ENCODE data around the gene CELF1. TPM values are rescaled to one million over a fixed set of nuclear protein-coding genes. Genes with fewer than 3 reads are reported as not detected.

CELF1 gene
- polyA plus RNA-seq, 1 of the 3 experiments (the other 2 are of a cell fraction): 47.5 TPM

DNA sequence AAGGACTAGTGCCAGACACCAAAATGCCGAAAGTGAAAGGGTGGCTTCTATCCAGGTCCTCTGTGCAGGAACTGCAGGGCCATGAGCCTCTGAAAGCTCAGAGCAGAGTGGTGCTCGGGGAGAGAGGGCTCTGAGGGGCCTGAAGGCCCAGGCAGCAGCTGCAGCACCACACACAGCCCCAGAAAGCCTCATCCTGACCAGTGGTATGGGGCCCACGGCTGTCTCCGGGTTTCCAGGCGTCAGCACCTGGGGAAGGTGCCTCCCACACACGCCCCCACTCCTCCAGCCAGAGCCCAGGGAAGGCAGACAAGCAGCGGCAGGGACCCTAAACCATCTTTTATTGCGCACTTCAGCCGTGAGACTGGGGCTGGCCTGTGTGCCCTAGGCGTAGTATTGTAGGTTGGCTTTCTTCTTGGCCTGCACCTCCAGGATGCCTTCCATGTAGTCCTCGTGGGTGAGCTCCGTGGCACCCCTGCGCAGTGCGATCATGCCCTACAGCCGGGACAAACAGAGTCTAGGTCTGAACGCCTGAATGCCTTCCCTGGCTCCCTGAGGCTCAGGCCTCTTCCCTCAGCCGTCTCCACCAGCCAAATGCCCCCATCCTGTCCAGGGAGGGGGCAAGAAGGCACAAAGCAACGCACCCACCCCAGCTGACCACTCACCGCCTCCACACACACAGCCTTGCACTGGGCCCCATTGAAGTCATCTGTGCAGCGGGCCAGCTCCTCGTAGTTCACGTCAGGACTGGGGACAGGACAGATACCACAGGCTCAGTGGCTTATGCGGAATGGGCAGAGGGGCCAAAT is 134.3 kb downstream of the CELF1 start (continued):
- TF ChIP-seq TAF1 (IDR thresholded peaks at IDR 0.05; ENCODE audit: borderline replicate concordance, low read depth, low read length) (no peak), YY1 (IDR thresholded peaks at IDR 0.05; ENCODE audit: low read depth) (no peak), MXI1 (IDR thresholded peaks at IDR 0.05; ENCODE audit: low read depth, low read length) (no peak), JUND (IDR thresholded peaks at IDR 0.05) (no peak), FOXM1 (IDR thresholded peaks at IDR 0.05; ENCODE audit: low read depth) (no peak), ELF1 (IDR thresholded peaks at IDR 0.05) (no peak)
- TF ChIP-seq, protein P1, sequence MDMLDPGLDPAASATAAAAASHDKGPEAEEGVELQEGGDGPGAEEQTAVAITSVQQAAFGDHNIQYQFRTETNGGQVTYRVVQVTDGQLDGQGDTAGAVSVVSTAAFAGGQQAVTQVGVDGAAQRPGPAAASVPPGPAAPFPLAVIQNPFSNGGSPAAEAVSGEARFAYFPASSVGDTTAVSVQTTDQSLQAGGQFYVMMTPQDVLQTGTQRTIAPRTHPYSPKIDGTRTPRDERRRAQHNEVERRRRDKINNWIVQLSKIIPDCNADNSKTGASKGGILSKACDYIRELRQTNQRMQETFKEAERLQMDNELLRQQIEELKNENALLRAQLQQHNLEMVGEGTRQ (IDR thresholded peaks at IDR 0.05; ENCODE audit: borderline replicate concordance, low read depth, low read length): no peak
- TF ChIP-seq, protein P2, sequence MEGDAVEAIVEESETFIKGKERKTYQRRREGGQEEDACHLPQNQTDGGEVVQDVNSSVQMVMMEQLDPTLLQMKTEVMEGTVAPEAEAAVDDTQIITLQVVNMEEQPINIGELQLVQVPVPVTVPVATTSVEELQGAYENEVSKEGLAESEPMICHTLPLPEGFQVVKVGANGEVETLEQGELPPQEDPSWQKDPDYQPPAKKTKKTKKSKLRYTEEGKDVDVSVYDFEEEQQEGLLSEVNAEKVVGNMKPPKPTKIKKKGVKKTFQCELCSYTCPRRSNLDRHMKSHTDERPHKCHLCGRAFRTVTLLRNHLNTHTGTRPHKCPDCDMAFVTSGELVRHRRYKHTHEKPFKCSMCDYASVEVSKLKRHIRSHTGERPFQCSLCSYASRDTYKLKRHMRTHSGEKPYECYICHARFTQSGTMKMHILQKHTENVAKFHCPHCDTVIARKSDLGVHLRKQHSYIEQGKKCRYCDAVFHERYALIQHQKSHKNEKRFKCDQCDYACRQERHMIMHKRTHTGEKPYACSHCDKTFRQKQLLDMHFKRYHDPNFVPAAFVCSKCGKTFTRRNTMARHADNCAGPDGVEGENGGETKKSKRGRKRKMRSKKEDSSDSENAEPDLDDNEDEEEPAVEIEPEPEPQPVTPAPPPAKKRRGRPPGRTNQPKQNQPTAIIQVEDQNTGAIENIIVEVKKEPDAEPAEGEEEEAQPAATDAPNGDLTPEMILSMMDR (IDR thresholded peaks at IDR 0.05): no peak

DNA sequence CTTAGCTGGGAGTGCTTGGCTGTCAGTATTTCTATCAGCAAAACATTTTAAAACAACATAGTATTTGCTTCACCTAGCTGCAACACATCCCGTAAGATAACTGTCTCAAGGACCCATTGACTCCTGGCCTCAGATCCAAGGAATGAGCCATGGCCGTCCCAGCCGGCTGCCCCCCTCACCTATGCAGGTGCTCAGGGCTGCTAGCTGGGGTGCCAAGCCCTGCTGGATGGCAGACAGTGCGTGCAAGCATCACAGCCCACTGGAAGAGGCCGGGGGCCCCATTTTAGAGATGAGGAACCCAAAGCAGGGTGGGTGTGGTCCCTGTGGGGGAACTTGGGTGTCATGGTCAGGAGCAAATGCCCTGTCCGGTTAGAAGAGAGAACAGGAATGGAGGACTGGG is 135.2 kb downstream of the CELF1 start:
- Histone ChIP-seq H3K4me1 (ENCODE audit: control insufficient read depth in 1 of 2, insufficient read depth in 2 of 2, low read depth in 1 of 2, low read length in 1 of 2) (peaks cover 4 to 15% of the 10 kb centered on the region in 2 experiments; a peak in 3 of 4 replicates), H3K36me3 (replicated peaks in 1 of 2; ENCODE audit: control insufficient read depth in 1 of 2, insufficient read depth in 2 of 2, low read length in 1 of 2) (peaks cover 51 to 60% of the 10 kb centered on the region in 2 experiments), H3K4me2 (no peak overlapping the region), H3K9ac (no peak overlapping the region), H3K9me2 (no peaks in the 10 kb centered on the region), H3K4me3 (ENCODE audit: low read depth in 2 of 2, low read length in 1 of 2) (no peak overlapping the region), H3K9me3 (no peaks in the 10 kb centered on the region), H3K27me3 (ENCODE audit: insufficient read depth) (no peaks in the 10 kb centered on the region), H3F3A (replicated peaks; ENCODE audit: insufficient read depth) (peaks cover 38% of the 10 kb centered on the region), H3K27ac (ENCODE audit: low read depth in 2 of 2, low read length in 1 of 2) (0 out of 4 replicates have a peak overlapping the region, but pooled peaks of 1 of the 2 experiments have one; percentile 83), H3K79me2 (ENCODE audit: insufficient read depth) (peaks cover 8% of the 10 kb centered on the region; the same call in 1 of the 2 replicates), H2AFZ (ENCODE audit: low read depth) (no peak overlapping the region), H4K20me1 (ENCODE audit: insufficient read depth) (no peaks in the 10 kb centered on the region)
- no peak for DNase-seq
- CTCF ChIA-PET: interaction anchor here (0.8 to 1.3 kb wide), 2 partner anchors 9 to 43 kb away, joined by 3 to 4 read pairs; partner anchors contain the start of gene SLC39A13
- no peak for TF ChIP-seq ELF1 (IDR thresholded peaks at IDR 0.05)
- no peak for TF ChIP-seq YY1 (IDR thresholded peaks at IDR 0.05; ENCODE audit: low read depth)
- TF ChIP-seq, protein P3, sequence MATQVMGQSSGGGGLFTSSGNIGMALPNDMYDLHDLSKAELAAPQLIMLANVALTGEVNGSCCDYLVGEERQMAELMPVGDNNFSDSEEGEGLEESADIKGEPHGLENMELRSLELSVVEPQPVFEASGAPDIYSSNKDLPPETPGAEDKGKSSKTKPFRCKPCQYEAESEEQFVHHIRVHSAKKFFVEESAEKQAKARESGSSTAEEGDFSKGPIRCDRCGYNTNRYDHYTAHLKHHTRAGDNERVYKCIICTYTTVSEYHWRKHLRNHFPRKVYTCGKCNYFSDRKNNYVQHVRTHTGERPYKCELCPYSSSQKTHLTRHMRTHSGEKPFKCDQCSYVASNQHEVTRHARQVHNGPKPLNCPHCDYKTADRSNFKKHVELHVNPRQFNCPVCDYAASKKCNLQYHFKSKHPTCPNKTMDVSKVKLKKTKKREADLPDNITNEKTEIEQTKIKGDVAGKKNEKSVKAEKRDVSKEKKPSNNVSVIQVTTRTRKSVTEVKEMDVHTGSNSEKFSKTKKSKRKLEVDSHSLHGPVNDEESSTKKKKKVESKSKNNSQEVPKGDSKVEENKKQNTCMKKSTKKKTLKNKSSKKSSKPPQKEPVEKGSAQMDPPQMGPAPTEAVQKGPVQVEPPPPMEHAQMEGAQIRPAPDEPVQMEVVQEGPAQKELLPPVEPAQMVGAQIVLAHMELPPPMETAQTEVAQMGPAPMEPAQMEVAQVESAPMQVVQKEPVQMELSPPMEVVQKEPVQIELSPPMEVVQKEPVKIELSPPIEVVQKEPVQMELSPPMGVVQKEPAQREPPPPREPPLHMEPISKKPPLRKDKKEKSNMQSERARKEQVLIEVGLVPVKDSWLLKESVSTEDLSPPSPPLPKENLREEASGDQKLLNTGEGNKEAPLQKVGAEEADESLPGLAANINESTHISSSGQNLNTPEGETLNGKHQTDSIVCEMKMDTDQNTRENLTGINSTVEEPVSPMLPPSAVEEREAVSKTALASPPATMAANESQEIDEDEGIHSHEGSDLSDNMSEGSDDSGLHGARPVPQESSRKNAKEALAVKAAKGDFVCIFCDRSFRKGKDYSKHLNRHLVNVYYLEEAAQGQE (IDR thresholded peaks at IDR 0.05; ENCODE audit: low read depth, low read length): no peak
- TF ChIP-seq, protein P2 (IDR thresholded peaks at IDR 0.05): no peak
- TF ChIP-seq FOXM1 (IDR thresholded peaks at IDR 0.05; ENCODE audit: low read depth): no peak
- no peak; the same call in 1 of the 2 replicates for TF ChIP-seq POLR2AphosphoS5 (IDR thresholded peaks at IDR 0.05; ENCODE audit: low read depth, low read length)
- TF ChIP-seq FOSL2 (IDR thresholded peaks at IDR 0.05; ENCODE audit: borderline replicate concordance, low read depth): no peak
- no peak for TF ChIP-seq RCOR1 (IDR thresholded peaks at IDR 0.05; ENCODE audit: low read length)
- TF ChIP-seq GABPA (IDR thresholded peaks at IDR 0.05; ENCODE audit: low read depth): no peak
- TF ChIP-seq GATA2 (CRISPR knock-in tag; IDR thresholded peaks at IDR 0.05): no peak
- no peak for TF ChIP-seq MXI1 (IDR thresholded peaks at IDR 0.05; ENCODE audit: low read depth, low read length)
- no peak for TF ChIP-seq SMC3 (IDR thresholded peaks at IDR 0.05; ENCODE audit: low read depth, low read length)
- no peak for TF ChIP-seq NRF1 (IDR thresholded peaks at IDR 0.05; ENCODE audit: low read depth, low read length)
- no peak for TF ChIP-seq JUND (IDR thresholded peaks at IDR 0.05)
- WGBS (ENCODE audit: low lambda C conversion rate): 100% methylated on average over 6 of the region's 6 CpGs
- POLR2A ChIA-PET: interaction anchor here (0.7 to 2.0 kb wide), 2 partner anchors 9 to 253 kb away, joined by 3 to 8 read pairs; partner anchors contain the start of gene PSMC3
